Stimulated activated CD4-positive, alpha-beta T cell treated with anti-CD3 and anti-CD28 coated beads, Interleukin-12 subunit alpha, Interleukin-12 subunit beta, amount 100 ng/mL, for 48 hours (primary cell): ENCODE data around the gene NRXN3.

Experiments
- DNase-seq, 3 donors: peaks; one replicate each; pipeline ENCODE4 v3.0.0-alpha.2; 2020; ENCODE audit warnings: low read depth in 2 of 3, low spot score in 1 of 3

The NRXN3 gene

DNA sequence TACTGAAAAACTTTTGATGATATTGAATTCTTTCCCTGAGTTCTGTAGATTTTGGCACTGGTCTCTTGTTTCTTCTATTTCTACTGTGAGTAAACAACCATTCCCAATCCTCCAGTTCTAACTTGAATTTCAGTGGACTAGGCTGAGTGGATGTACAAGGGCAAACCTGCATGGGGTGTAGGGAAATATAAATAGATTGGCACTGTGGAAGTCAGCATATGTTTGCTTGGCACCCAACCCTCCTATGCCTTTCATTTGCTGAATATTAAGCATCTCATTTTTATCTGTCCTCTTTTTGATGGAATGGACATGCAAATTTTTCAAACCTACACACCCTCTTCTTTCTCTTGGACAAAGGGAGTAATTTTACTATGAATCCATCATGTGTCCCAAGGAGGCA lies 1212.9 kb downstream of the NRXN3 start:
- no peak for DNase-seq

DNA sequence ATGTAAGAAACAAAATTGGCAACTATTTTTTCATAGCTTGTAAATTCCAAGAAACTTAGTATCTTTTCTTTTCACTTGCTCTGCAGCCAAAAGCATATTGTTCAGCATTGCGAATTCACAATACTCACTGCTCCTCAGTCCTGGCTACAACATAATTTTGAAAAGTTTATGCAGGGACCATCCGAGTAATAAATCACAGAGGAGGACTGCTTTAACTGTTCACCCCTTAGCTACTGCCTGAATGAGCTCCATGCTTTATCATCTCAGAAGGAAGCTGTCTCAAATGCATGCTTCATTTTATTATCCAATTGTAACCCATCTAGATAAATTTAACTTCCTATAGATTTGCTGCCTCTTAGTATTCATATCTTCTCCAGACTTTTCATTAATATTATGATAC lies 1213.3 kb downstream of the NRXN3 start:
- no peak for DNase-seq

DNA sequence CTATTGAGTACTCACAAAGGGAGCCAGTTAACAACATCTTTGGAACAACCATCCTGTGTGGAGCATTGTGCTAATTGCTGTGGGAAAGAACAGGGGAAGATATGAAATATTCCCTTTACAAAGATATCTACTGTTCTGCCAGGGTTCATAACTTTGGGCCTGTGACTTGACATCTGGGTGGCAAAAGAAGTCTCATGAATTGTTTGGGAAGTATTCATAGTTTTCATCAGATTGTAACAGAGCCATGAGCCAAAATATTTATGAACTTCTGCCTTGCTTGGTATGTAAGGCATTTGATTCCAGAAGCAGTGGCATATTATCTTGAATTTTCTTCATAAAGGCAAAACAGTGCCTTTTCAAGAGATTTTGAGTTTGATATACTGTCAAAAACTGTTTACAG lies 1224.9 kb downstream of the NRXN3 start:
- DNase-seq = no peak

- no peak for DNase-seq
Observed at GRCh38 chr14:79404874-79405511, 1234.8 kb downstream of the NRXN3 start.

DNA sequence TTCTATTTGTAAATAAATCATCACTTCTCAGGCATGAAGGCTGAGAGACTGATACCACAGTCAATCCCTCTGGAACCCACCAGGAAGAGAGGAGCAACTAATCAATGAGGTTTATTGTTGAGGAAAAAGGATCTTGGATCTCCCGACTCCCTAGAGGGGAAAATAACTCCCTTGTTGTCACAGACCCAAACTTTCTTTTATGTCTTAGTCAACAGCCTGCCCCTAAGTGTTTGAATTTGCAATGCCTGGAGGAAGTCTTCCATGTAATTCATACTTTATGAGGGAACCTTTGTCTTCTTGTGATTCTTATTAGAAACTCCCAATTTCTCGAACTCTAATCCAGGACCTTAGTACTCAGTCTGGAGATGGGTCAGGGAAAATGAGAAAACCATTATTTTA lies 1235.3 kb downstream of the NRXN3 start:
- no peak for DNase-seq

DNA sequence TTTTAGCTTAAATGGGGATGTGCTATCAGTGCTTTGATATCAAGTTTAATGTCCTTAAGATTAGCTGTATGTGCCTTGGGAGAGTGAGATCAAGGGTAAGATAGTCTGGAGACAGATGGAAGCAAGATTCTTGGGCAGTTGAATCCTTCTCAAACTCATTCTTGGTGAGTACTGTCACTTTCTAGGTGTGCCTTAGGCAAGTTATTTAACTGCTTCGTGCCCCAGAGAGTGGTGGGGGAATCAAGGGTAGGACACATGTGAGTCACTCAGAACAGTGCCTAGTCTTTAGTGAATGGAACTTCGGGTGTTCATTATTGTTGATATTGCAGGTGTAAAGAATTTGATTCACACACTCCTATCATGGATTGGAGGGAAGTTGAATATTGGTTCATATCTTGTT lies 1237.4 kb downstream of the NRXN3 start:
- no peak for DNase-seq

GRCh38 chr14:79408696-79409095 lies 1238.5 kb downstream of the NRXN3 start:
- DNase-seq = no peak

GRCh38 chr14:79411403-79412174 lies 1241.4 kb downstream of the NRXN3 start:
- no peak for DNase-seq

DNA sequence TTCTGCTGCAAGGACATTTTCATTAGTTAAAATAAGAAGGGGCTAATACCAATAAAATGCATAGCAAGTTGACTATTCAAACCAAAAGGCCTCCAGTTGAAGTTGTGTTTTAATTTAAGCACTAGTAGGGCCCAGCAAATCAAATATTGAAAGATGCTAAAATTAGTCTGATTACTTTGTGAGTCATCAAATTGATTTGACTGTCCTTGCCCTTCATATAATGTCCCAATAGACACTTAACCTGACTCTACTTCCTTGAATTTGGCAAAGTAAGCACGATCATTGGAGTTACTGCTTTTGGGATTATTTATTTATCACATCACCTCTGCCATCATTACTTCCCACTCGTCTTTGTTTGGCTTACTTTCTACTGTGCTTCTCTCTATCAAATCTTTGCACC lies 1242.6 kb downstream of the NRXN3 start:
- no peak for DNase-seq

GRCh38 chr14:79413734-79414428 lies 1243.7 kb downstream of the NRXN3 start:
- no peak for DNase-seq

GRCh38 chr14:79415726-79416125 lies 1245.6 kb downstream of the NRXN3 start:
- DNase-seq = no peak

GRCh38 chr14:79417961-79418360 lies 1247.8 kb downstream of the NRXN3 start:
- DNase-seq = no peak

- DNase-seq = no peak
Observed at GRCh38 chr14:79418649-79419415, 1248.7 kb downstream of the NRXN3 start.

DNA sequence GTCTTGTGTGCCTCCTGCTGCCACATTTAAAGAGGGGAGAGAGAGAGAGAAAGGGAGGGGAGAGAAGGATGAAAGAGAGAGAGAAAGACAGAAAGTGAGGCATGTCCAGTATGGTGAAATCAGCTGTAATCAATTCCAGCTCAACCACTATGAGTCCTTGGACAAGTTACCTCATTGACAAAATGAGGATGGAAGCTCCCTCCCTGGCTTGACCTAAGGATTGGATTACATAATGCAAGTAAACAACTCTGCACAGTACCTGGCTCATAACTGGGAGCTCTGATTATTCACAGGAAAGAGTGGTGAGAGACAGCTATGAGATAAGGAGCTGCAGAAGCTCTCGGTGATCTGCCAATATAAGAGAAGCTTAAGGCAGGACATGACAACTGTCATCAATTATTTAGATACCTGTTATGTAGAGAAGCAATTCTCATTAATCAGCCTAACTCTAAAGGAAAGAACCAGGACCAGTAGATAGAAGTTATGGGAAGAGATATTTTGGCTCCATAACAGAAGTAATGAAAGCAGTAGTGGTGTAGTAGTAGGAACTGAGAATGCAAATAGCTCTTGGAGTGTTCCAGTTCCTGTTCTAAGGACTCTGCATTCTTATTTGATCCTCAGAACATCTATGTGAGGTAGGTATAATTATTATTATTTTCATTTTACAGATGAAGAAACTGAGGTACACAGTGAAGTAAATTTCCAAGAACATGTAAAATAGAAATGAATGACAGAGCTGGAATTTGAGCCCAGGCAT lies 1249.6 kb downstream of the NRXN3 start:
- no peak for DNase-seq

GRCh38 chr14:79420725-79421124 lies 1250.6 kb downstream of the NRXN3 start:
- no peak for DNase-seq

DNA sequence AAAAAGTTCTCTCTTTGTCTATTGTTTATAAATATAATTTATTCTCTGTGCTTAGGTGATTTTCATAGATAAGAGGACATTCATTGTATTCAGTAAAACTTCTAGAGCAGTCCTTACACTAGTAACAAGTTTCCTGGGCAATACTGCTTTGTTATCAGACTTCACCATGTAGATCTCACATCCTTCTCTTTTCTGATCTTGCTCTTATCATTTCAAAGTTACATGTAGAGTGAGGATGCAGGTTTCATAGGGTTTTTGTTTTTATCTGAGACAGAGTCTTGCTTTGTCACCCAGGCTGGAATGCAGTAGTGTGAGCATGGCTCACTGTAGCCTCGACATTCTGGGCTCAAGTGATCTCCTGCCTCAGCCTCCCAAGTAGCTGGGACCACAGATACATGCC lies 1251.6 kb downstream of the NRXN3 start:
- no peak for DNase-seq

- DNase-seq = no peak
Observed at GRCh38 chr14:79424462-79424861, 1254.3 kb downstream of the NRXN3 start.

GRCh38 chr14:79426103-79426755 lies 1256.1 kb downstream of the NRXN3 start:
- no peak for DNase-seq

- no peak for DNase-seq
Observed at GRCh38 chr14:79432640-79433039, 1262.5 kb downstream of the NRXN3 start.

DNA sequence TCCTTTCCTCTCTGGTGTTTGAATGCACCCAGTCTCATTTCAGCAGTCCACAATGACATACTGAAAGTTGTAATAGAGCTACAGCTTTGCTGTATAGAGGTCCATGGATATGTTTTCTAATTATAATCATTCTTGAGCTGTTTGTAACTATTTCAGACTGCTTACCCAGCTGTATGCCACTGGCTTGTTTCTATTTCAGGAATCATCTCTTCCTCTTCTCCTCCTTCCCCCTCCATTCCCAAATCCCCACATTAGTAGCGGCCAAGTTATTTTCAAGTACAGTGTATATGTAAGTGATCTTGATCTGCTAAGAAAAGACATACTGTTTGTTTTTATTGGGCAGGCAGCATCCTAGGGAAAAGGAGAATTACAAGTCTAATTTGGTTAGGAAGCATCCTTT lies 1266.2 kb downstream of the NRXN3 start:
- no peak for DNase-seq
